PC-9 (cell line): ENCODE measurements around the gene UPB1.

Experiments
- EZH2 ChIP-seq: fragments of 200-600 bp; sonication (generic); IDR thresholded peaks from 2 replicates; pipeline ENCODE4 v1.8.0; 2017; ENCODE audit warnings: antibody characterized with exemption, low read depth
- TF ChIP-seq, protein P1 (sequence below): fragments of 200-600 bp; sonication (generic); conservative IDR thresholded peaks from 2 replicates; pipeline ENCODE4 v1.6.1; 2017; ENCODE audit warnings: mixed run types, antibody characterized with exemption, mild to moderate bottlenecking, moderate library complexity

DNA sequence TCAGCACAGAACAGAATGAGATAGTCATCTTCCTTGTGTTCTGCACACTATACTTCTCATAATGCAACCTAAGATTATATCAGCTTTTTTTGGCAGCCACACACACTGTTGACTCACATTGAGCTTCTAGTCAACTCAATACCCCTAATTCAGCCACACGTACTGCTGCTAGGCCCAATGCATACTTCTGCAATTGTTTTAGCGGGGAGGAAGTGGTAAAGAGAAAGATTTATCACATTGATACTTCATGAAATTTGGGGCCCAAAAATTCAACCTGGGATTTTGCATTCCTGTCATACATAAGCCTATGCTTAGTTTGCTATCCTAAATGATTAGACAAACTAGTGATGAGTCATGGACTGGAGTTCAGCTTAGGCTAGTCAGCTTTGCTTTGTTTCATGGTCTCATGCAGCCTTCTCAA is 8.6 kb upstream of the UPB1 start:
- TF ChIP-seq, protein P1, sequence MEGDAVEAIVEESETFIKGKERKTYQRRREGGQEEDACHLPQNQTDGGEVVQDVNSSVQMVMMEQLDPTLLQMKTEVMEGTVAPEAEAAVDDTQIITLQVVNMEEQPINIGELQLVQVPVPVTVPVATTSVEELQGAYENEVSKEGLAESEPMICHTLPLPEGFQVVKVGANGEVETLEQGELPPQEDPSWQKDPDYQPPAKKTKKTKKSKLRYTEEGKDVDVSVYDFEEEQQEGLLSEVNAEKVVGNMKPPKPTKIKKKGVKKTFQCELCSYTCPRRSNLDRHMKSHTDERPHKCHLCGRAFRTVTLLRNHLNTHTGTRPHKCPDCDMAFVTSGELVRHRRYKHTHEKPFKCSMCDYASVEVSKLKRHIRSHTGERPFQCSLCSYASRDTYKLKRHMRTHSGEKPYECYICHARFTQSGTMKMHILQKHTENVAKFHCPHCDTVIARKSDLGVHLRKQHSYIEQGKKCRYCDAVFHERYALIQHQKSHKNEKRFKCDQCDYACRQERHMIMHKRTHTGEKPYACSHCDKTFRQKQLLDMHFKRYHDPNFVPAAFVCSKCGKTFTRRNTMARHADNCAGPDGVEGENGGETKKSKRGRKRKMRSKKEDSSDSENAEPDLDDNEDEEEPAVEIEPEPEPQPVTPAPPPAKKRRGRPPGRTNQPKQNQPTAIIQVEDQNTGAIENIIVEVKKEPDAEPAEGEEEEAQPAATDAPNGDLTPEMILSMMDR = no peak
- TF ChIP-seq EZH2 = no peak
